ENCODE data around the gene ARSK.

Gene ARSK, protein sequence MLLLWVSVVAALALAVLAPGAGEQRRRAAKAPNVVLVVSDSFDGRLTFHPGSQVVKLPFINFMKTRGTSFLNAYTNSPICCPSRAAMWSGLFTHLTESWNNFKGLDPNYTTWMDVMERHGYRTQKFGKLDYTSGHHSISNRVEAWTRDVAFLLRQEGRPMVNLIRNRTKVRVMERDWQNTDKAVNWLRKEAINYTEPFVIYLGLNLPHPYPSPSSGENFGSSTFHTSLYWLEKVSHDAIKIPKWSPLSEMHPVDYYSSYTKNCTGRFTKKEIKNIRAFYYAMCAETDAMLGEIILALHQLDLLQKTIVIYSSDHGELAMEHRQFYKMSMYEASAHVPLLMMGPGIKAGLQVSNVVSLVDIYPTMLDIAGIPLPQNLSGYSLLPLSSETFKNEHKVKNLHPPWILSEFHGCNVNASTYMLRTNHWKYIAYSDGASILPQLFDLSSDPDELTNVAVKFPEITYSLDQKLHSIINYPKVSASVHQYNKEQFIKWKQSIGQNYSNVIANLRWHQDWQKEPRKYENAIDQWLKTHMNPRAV

DNA sequence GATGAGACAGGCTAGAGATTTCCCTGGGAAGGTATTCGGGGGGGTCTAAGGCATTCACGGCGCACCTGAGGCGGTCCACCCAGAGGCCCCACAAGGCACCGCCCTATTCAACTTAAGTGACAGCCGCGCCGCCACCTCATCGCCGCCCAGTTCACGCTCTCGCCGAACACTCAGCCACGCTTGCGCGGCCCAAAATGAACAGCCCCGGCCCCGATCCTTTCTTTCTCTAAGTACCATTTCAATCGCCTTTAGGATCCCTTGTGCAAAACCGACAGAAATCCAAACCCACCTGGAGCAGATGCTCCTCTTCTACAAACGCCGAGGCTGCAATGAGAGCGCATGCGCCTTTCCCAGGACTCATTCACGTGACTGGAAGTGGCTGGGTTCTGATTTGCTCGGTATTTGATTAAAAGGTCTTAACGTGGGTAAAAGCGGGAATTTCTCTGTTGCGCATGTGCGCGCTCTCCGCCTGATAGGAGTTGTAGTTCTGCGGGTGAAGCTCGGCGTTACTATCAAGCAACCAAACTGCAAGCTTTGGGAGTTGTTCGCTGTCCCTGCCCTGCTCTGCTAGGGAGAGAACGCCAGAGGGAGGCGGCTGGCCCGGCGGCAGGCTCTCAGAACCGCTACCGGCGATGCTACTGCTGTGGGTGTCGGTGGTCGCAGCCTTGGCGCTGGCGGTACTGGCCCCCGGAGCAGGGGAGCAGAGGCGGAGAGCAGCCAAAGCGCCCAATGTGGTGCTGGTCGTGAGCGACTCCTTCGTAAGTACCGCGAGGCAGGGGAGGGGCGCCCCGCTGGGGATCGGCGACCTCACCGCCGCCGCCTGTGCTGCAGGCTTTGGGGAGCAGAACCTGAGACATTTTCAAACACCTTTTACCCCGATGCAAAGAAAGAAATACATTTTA lies at the start of gene ARSK, which contains the start of gene SKIC3:
TSS of gene ARSK (plus strand) at position 455 of the 902 bp plus-strand sequence. CDS start at position 633, 178 bp downstream.
TSS of gene SKIC3 (minus strand) at position 331 of the 902 bp plus-strand sequence. CDS start 7,827 bp downstream, outside the sequence.
- H3K4me3 ChIP-seq (ENCODE audit: low read length), result peak within 1 kb of the TSS; percentile 95
- no peak for TF ChIP-seq ZNF274 (IDR thresholded peaks at IDR 0.05; ENCODE audit: low read depth, low read length)

DNA sequence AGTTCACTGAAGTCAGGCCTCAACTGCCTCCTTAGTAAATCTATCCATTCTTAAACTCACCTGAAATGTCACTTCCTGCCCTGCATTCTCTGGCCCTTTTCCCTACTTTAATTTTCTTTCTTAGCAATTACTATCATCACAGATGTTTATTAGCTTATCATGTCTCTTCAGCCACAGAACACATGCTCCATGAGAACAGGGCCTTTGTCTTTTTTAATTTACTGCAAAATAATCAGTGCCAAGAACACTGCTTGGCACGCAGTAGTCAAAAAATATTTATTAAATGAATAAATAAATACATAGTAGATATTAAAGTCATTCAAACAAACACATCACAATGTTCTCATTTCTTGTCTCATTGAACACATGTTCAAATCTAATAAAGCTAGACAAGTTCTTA lies 46.4 kb upstream of the ARSK start:
- no peak for TF ChIP-seq ZNF274 (IDR thresholded peaks at IDR 0.05; ENCODE audit: low read depth, low read length)
- H3K4me3 ChIP-seq (ENCODE audit: low read length), result no peak overlapping the region

DNA sequence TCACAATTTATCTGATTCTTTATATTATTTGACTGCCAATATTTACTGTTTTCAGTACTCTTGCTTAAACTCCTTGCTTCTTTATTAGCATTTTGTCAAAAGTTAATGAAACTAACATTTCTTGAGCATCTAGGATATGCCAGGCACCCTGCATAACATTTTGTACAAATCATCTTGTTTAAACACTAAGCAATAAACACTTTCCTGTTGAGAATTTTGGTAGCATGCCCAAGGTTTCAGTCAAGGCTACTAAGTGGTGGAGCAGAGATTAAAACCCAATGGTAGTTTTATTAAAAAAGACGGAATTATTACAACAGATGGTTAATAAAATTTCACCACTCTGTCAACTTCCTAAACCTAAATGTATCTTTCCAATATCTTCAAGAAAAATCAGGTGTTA lies 43.3 kb upstream of the ARSK start:
- TF ChIP-seq ZNF274 (IDR thresholded peaks at IDR 0.05; ENCODE audit: low read depth, low read length), result no peak
- no peak overlapping the region for H3K4me3 ChIP-seq (ENCODE audit: low read length)

DNA sequence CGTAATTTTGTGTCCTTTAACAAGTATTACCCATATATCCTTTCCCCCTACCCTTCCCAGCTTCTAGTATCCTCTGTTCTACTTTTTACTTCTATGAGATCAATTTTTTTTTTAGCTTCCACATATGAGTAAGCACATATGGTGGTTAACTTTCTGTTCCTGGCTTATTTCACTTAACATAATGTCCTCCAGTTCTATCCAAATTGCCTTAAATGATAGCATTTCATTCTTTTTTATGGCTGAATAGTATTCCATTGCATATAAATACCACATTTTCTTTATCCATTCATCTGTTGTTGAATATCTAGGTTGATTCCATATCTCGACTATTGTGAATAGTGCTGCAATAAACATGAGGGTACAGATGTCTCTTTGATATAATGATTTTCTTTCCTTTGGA lies 36.5 kb upstream of the ARSK start:
- H3K4me3 ChIP-seq (ENCODE audit: low read length), result no peak overlapping the region
- TF ChIP-seq ZNF274 (IDR thresholded peaks at IDR 0.05; ENCODE audit: low read depth, low read length), result no peak

DNA sequence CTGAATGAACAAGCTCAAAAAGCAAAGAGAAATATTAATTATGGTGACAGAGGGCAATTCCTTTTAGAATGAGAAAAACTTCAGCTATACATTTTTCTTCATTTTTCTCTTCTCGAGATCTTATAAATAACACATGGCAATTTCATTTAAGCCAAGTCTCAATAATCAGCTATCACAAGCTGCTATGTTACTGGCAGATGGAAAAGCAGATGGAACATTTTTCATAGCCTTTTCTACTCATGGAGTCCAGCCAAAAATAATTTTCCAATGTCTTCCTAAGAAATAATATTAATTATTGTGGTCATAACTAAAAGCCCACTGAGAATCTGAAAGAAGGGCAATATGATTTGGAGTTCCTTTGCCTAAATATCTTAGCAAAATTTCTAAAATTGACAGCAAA lies 35.8 kb upstream of the ARSK start:
- no peak for TF ChIP-seq ZNF274 (IDR thresholded peaks at IDR 0.05; ENCODE audit: low read depth, low read length)
- no peak overlapping the region for H3K4me3 ChIP-seq (ENCODE audit: low read length)

DNA sequence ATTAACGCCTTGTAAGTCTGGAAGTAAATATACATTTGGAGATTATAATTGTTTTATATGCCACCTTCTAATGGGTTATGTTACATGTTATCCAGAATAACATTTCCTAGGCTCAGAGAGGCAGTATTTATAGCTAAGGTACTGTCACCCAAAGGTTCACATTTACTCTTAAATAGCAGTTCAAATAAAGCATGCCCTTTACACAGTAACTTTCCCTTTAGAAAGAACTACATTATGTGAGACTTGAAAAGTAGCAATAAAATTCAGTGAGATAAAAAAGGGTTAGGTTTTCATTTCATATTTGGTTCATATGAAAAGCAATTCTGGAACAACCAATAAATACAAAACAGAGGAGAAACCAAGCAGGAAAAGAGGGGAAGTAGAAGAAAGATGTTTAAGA lies 35.2 kb upstream of the ARSK start:
- H3K4me3 ChIP-seq (ENCODE audit: low read length), result no peak overlapping the region
- TF ChIP-seq ZNF274 (IDR thresholded peaks at IDR 0.05; ENCODE audit: low read depth, low read length), result no peak

DNA sequence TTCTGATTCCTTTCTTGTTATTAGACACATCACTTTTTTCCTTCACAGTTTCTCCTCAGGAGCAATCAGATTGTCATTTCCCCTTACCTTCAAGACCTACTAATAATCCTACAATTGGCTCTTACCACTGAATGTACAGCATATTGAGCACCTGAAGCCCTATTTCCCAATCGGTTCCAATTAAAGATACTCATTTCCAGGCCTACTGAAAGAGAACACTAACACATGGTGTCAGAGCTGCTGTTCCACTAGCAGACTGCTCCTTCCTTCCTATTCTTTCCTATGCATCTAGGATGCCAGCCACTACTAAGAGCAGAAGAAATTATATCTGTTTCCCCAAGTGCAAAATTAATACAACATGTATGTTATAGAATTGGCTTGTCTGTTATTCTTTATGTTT lies 34.7 kb upstream of the ARSK start:
- no peak for TF ChIP-seq ZNF274 (IDR thresholded peaks at IDR 0.05; ENCODE audit: low read depth, low read length)
- no peak overlapping the region for H3K4me3 ChIP-seq (ENCODE audit: low read length)

DNA sequence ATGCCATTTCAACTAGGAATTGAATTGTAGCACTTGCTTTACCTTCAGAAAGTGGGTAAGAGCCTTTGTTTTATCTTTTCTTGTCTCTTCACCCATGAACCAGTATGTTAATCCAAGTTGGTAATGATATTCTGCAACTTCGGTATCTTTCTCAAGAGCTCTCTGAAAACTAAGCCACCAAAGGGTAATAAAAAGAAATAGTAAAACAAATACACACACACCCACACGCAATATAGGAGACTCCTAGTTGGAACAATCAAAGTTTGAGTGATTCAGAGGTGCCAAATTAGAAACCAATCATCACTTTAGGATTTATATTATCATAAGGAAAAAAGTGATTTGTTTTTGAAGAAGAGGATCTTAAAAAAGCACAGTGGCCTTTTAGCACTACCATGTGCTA lies 30.5 kb upstream of the ARSK start:
- TF ChIP-seq ZNF274 (IDR thresholded peaks at IDR 0.05; ENCODE audit: low read depth, low read length), result no peak
- H3K4me3 ChIP-seq (ENCODE audit: low read length), result no peak overlapping the region

DNA sequence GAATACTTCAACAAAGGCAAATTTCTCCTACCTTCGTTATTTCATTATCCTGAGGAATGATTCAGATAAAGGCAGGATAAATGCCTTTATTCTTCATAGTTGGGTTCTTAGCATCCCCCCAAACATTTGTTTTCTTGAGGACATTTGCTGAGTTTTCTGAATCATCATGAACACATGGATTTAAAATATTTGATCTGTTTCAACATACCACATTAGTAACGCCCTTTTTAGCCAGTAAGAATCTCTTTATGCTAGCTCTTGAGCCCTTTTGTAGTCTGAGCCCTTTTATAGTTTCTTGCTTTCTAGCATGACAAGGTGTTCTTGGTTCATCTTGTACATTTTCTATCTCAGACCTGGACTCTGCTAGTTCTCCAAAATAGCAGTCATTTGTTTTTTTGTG lies 28.0 kb upstream of the ARSK start:
- no peak for TF ChIP-seq ZNF274 (IDR thresholded peaks at IDR 0.05; ENCODE audit: low read depth, low read length)
- H3K4me3 ChIP-seq (ENCODE audit: low read length), result no peak overlapping the region

DNA sequence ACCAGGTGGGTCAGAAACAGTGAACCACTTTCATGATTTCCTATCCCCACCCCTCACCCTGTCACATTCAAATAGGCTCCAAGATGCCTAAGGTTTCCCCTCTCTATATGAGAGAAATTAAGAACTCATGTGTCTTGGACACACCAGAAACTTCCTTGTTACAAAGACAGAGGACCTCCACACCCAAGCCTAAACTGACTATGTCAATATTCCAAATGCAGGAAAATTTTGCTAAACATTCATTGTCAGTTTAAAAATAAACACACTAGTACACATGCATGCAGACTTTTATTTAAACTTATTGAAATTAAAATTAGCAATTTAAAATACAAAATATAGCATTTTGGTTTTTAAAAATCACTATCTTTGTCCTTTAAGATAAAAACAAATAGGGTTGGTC lies 26.3 kb upstream of the ARSK start:
- TF ChIP-seq ZNF274 (IDR thresholded peaks at IDR 0.05; ENCODE audit: low read depth, low read length), result no peak

DNA sequence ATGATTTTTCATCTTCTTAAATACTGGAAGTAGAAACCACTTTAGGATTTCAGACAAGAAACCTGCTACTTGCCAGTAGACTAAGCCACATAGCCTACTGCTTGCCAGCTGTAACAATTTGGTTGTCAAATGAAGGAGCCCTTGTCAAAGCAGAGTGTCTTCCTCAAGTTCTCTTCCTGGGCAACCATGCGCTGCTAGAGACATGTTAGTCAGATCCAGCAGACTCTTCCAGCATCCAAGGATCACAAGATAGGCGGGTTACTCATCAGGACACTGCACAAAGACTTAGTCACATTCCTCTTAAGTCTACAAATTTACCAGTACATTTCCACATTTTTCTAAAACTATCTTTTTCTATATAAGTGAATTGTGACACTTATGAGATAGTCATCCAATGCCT lies 24.5 kb upstream of the ARSK start:
- TF ChIP-seq ZNF274 (IDR thresholded peaks at IDR 0.05; ENCODE audit: low read depth, low read length), result no peak
- no peak overlapping the region for H3K4me3 ChIP-seq (ENCODE audit: low read length)

More for the DNA sequence above, 26.3 kb upstream of the ARSK start:
- no peak overlapping the region for H3K4me3 ChIP-seq (ENCODE audit: low read length)

DNA sequence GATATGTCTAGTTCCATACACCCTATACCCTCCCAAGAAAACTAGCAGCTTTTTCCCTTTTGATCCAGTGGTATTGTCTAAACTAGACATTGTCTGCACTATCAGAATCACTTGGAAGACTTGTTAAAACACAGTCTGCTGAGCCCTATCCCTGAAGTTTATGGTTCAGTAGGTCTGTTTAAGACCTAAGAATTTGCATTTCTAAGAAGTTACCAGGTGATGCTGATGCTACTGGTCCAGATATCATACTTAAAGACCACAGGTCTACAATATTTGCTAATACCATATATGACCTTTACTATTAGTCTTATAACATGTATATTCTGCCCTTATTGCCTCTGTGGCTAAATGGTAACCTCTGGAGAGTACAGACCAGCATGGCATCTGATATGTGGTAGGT lies 23.4 kb upstream of the ARSK start:
- no peak for TF ChIP-seq ZNF274 (IDR thresholded peaks at IDR 0.05; ENCODE audit: low read depth, low read length)
- H3K4me3 ChIP-seq (ENCODE audit: low read length), result no peak overlapping the region

DNA sequence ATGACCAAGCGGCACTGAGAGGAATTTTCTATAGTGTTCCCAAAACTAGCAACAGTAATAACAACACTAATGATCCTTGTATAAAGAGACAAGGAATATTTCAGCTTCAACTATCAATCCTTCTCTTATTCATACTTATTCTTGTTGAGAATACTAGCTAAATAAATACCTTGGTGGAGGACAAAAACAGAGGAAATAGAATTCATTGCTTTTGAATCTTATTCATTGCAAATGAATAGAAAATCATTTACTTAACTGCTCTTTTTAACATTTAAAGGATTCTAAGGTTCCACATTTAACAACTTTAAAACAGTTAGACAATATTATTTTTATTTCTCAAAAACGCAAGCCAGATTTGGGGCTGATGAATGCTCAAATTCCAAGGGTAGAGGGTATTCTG lies 22.5 kb upstream of the ARSK start:
- no peak overlapping the region for H3K4me3 ChIP-seq (ENCODE audit: low read length)
- no peak for TF ChIP-seq ZNF274 (IDR thresholded peaks at IDR 0.05; ENCODE audit: low read depth, low read length)

DNA sequence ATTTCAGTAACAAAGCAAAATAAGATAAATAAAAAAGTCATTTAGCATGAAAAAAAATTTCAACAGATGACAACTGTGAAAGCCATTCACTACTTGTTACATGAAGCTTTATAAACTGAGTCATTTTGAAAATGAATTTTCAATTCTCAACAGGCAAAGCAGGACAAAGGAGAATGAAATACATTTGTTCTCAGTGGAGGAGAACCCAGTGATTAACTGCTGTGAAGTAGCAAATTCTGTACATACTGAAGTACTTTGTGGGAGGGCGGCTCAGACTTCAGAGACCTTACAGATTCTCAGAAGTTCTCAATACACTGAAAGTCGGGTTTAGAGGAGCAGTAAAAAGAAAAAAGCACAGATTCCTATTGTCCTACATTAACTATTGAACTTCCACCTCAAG lies 21.8 kb upstream of the ARSK start:
- TF ChIP-seq ZNF274 (IDR thresholded peaks at IDR 0.05; ENCODE audit: low read depth, low read length), result no peak
- H3K4me3 ChIP-seq (ENCODE audit: low read length), result no peak overlapping the region

All from GM08714 (cell line).